Hepatocyte (in vitro differentiated cells): ENCODE data around the gene ACAP3.

Source experiments
- CTCF ChIP-seq: fragments of 200-600 bp; sonication (generic); IDR thresholded peaks from 2 replicates; pipeline ENCODE4 v1.5.1; 2016; ENCODE audit warnings: antibody characterized with exemption, mild to moderate bottlenecking; ENCODE audit not compliant: poor library complexity
- EZH2 ChIP-seq: fragments of 200-600 bp; sonication (generic); IDR thresholded peaks from 2 replicates; pipeline ENCODE4 v1.6.1; 2016; ENCODE audit warnings: antibody characterized with exemption, mild to moderate bottlenecking, borderline replicate concordance

- no peak for TF ChIP-seq EZH2
- no peak for TF ChIP-seq CTCF
Observed at GRCh38 chr1:1307923-1308755, at the start of gene ACAP3, which contains the start of gene PUSL1.
